Gastrocnemius medialis (tissue), 4 donors: ENCODE measurements around the gene IFT122. TPM values are rescaled to one million over a fixed set of nuclear protein-coding genes. Genes with fewer than 3 reads are reported as not detected.

Source experiments
- ATAC-seq, 2 donors: fragments of 150-250 bp; one replicate each; pipeline ENCODE4 v1.9.1; 2016
- DNase-seq, 2 donors: peaks; one replicate each; pipeline ENCODE4 v3.0.0-alpha.2; 2019
- H3K27ac ChIP-seq, 4 donors: fragments of 200-600 bp; sonication (generic); 1 replicate in 1 of 4; 2 replicates in 3 of 4; pipeline ENCODE4 v1.5.1; 2016 to 2018; ENCODE audit warnings: mild to moderate bottlenecking in 2 of 4, moderate library complexity in 1 of 4
- H3K27me3 ChIP-seq, 3 donors: fragments of 200-600 bp; sonication (generic) in 2 of 3; 1 replicate in 1 of 3; 2 replicates in 2 of 3; pipeline versions ENCODE4 v1.5.1 to v1.6.0; 2016 to 2019; ENCODE audit warnings: mild to moderate bottlenecking in 1 of 3, moderate library complexity in 1 of 3
- H3K36me3 ChIP-seq, 2 donors: fragments of 200-600 bp; sonication (generic) in 1 of 2; one replicate each; pipeline ENCODE4 v1.5.1; 2017 to 2018
- H3K4me1 ChIP-seq, 2 donors: fragments of 200-600 bp; sonication (generic) in 1 of 2; one replicate each; pipeline ENCODE4 v1.5.1; 2016 to 2017; ENCODE audit warnings: mild to moderate bottlenecking in 2 of 2
- H3K4me3 ChIP-seq, 4 donors: fragments of 200-600 bp; sonication (generic) in 3 of 4; 1 replicate in 1 of 4; 2 replicates in 3 of 4; pipeline ENCODE4 v1.5.1; 2016 to 2019; ENCODE audit warnings: mild to moderate bottlenecking in 2 of 4
- H3K9me3 ChIP-seq, 3 donors: fragments of 200-600 bp; sonication (generic) in 2 of 3; 1 replicate in 1 of 3; 2 replicates in 2 of 3; pipeline ENCODE4 v1.5.1; 2016 to 2019
- CTCF ChIP-seq, 5 experiments: fragments of 450-650 bp in 3 of 5; fragments of 200-600 bp in 2 of 5; sonication (generic) in 2 of 5; IDR thresholded peaks in 4 of 5; conservative IDR thresholded peaks in 1 of 5; 1 replicate in 4 of 5; 2 replicates in 1 of 5; pipeline ENCODE4 v1.5.1; 2016 to 2019; ENCODE audit warnings: antibody characterized with exemption in 5 of 5, mild to moderate bottlenecking in 3 of 5, moderate library complexity in 3 of 5
- POLR2A ChIP-seq, 2 donors: fragments of 450-650 bp; IDR thresholded peaks; one replicate each; pipeline ENCODE4 v1.6.1; 2017; ENCODE audit warnings: antibody characterized with exemption in 2 of 2, mild to moderate bottlenecking in 2 of 2, moderate library complexity in 2 of 2
- in situ Hi-C, 4 donors: fragments of 200-750 bp; cut with MboI; loops; one replicate each; pipeline versions ENCODE4 v1.15.0 to v1.8.0; 2017; ENCODE audit warnings: low sequenced_read_pairs in 4 of 4
- intact Hi-C: fragments of 100-400 bp; cut with DNase I; formaldehyde crosslinking; loops from one replicate; pipeline ENCODE4 v1.15.1; 2023; ENCODE audit warnings: low total_unique reads
- total RNA-seq, 4 donors: library from RNA; depleted of rRNA; stranded (reverse); fragments of >200 nt; gene quantifications; one replicate each; pipeline versions ENCODE4 v1.1.0 to v1.2.3, GENCODE V29; 2016

Gene IFT122
- total RNA-seq, 4 donors from 2014 or later, result 4.6 to 16.4 (median 5.9) TPM

DNA sequence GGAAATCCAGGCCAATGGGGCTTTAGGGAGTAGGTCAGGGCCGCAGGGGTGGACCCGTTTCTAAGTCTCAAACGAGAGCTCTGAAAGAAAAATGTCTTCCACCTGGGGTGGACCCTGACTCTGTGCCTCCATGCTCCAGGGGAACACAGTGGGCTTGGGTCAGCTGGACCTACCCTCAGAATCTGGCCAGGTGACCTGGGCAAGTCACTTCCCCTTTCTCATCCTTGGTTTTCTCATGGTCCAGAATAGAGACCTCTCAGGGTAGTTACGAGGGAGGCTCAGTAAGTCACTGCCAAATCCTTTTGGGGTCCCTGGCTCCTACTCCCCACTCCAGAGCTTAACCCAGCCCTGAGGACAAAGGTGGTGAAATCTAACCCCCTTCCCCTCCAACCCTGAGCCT is 37.4 kb upstream of the IFT122 start:
- H3K27me3 ChIP-seq, result no peaks in the 10 kb centered on the region
- no peaks in the 10 kb centered on the region for H3K36me3 ChIP-seq
- no peak overlapping the region for H3K27ac ChIP-seq
- ATAC-seq (no peak), DNase-seq (no peak)
- no peaks in the 10 kb centered on the region for H3K9me3 ChIP-seq
- peaks cover 10% of the 10 kb centered on the region in 2 donors for H3K4me1 ChIP-seq
- H3K4me3 ChIP-seq, result no peak overlapping the region
- in situ Hi-C loops (no loop called here), intact Hi-C loops (no loop called here)
- TF ChIP-seq CTCF (IDR thresholded peaks at IDR 0.05 in 4 of 5, conservative IDR thresholded peaks at IDR 0.05 in 1 of 5) (no peak), POLR2A (IDR thresholded peaks at IDR 0.05) (no peak)

DNA sequence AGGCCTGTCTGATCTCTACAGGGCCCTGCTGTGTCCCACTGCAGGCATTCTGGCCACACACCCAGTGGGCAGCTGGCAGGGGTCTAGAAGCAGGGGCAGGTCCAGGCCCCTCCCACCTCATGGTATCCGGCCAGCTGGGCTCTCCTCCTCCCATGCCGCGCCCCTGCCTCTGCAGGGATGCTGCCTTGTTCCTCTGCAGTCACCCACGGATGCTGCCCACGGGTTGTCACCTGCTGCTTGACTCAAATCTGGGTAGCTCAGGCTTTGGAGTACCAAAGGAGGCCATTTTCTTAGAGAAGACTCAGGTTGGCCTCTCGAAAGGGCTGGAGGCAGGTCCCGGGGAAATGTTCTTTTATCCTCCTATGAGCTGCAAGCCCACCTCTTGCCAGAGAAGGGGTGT is 36.6 kb upstream of the IFT122 start:
- Histone ChIP-seq H3K36me3 (no peaks in the 10 kb centered on the region), H3K4me3 (no peak overlapping the region), H3K27ac (no peak overlapping the region), H3K9me3 (no peaks in the 10 kb centered on the region), H3K27me3 (no peaks in the 10 kb centered on the region), H3K4me1 (peaks cover 2% of the 10 kb centered on the region in 2 donors)
- no peak for DNase-seq
- TF ChIP-seq POLR2A (IDR thresholded peaks at IDR 0.05), result no peak
- TF ChIP-seq CTCF (IDR thresholded peaks at IDR 0.05 in 4 of 5, conservative IDR thresholded peaks at IDR 0.05 in 1 of 5), result no peak
- intact Hi-C loops, result no loop called here
- in situ Hi-C loops, result no loop called here
- ATAC-seq, result no peak

DNA sequence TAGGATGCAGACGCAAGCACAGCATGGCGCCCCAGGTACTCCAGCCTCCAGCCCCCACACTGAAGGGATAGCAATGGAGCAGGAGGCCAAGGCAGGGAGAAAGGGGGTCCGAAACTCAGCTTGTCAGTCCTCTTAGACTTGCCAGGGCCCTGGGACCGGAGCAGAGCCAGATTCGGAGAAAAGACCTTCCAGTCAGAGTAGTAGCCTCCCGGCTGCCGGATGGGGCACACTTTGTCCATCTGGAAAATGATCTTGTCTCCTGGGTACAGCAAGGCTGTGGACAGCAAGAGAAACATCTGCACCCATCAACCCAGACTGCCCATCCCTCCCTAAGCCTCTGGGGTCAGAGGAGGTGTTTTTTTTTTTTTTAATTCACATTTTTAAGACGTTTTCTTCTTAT is 35.9 kb upstream of the IFT122 start:
- H3K36me3 ChIP-seq, result no peaks in the 10 kb centered on the region
- ATAC-seq, result no peak
- no peak overlapping the region for H3K27ac ChIP-seq
- no peaks in the 10 kb centered on the region for H3K4me1 ChIP-seq
- H3K4me3 ChIP-seq, result no peak overlapping the region
- no peak for TF ChIP-seq POLR2A (IDR thresholded peaks at IDR 0.05)
- no peak for TF ChIP-seq CTCF (IDR thresholded peaks at IDR 0.05 in 4 of 5, conservative IDR thresholded peaks at IDR 0.05 in 1 of 5)
- in situ Hi-C loops (no loop called here), intact Hi-C loops (no loop called here)
- no peaks in the 10 kb centered on the region for H3K9me3 ChIP-seq
- H3K27me3 ChIP-seq, result no peaks in the 10 kb centered on the region
- no peak for DNase-seq

DNA sequence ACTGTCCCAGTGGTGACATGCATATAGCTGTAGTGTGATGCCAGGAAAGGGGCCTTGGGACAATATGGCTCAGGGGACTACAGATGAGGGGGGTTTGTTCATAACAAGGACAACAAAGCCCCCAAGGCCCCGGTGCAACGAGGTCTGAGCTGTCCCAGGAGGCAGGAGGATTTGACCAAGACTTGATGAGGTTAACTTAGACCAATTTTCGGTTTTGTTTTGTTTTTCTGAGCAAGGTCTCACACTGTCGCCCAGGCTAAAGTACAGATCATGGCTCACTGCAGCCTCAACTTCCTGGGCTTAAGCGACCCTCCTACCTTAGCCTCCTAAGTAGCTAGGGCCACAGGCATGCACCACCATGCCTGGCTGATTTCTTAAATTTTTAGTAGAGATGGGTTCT is 35.4 kb upstream of the IFT122 start:
- Histone ChIP-seq H3K36me3 (no peaks in the 10 kb centered on the region), H3K27me3 (no peaks in the 10 kb centered on the region), H3K4me1 (no peaks in the 10 kb centered on the region), H3K9me3 (no peaks in the 10 kb centered on the region), H3K27ac (no peak overlapping the region), H3K4me3 (no peak overlapping the region)
- intact Hi-C loops (no loop called here), in situ Hi-C loops (no loop called here)
- DNase-seq (no peak), ATAC-seq (no peak)
- TF ChIP-seq CTCF (IDR thresholded peaks at IDR 0.05 in 4 of 5, conservative IDR thresholded peaks at IDR 0.05 in 1 of 5) (no peak), POLR2A (IDR thresholded peaks at IDR 0.05) (no peak)

DNA sequence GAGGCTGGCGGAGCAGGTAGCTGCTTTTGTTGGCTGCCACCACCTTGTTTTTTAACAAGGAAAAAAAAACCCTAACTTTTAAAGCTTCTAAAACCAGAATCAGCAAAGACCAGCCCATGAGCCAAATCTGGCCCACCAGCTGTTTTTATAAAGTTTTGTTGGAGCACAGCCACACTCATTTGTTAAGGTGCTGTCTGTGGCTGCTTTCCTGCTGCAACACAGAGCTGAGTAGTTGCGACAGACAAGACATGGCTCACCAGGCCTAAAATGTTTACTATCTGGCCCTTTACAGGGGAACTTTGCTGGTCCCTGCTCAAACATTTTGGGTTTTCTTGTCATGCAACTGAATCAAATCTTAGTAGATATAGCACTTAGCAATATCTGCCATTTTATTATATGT is 30.5 kb upstream of the IFT122 start:
- DNase-seq (no peak), ATAC-seq (no peak)
- in situ Hi-C loops, result no loop called here

More for the DNA sequence above, 30.5 kb upstream of the IFT122 start:
- TF ChIP-seq POLR2A (IDR thresholded peaks at IDR 0.05), result no peak
- TF ChIP-seq CTCF (IDR thresholded peaks at IDR 0.05 in 4 of 5, conservative IDR thresholded peaks at IDR 0.05 in 1 of 5), result no peak
- Histone ChIP-seq H3K36me3 (no peaks in the 10 kb centered on the region), H3K27ac (no peak overlapping the region), H3K4me3 (no peak overlapping the region), H3K27me3 (no peaks in the 10 kb centered on the region), H3K9me3 (no peaks in the 10 kb centered on the region), H3K4me1 (no peaks in the 10 kb centered on the region)
- intact Hi-C loops, result no loop called here
